CD4-positive, alpha-beta T cell (primary cell): ENCODE data around the gene PDE4B. TPM values are rescaled to one million over a fixed set of nuclear protein-coding genes. Genes with fewer than 3 reads are reported as not detected.

Source experiments
- ATAC-seq: fragments of 200-7000 bp; cut with Tn5 transposase; one replicate; pipeline ENCODE4 v1.10.0; 2022; ENCODE audit warnings: mild to moderate bottlenecking; ENCODE audit not compliant: poor library complexity
- CTCF ChIA-PET: fragments of 350-600 bp; sonication (Branson Sonifier 250); formaldehyde crosslinking; loops from one replicate; lab custom pipeline; 2021; ENCODE audit warnings: antibody characterized with exemption, inconsistent platforms; lab: Charles Lee
- POLR2A ChIA-PET: fragments of 350-600 bp; sonication (Branson Sonifier 250); formaldehyde crosslinking; loops from one replicate; lab custom pipeline; 2021; ENCODE audit warnings: antibody characterized with exemption, inconsistent platforms; lab: Charles Lee
- DNase-seq, 14 experiments: peaks; one replicate each; pipeline ENCODE4 v3.0.0-alpha.2; 2013 to 2020; ENCODE audit warnings: mixed read lengths in 2 of 14
- H3K27ac ChIP-seq, 2 donors: one replicate each; pipeline versions ENCODE4 v1.5.1 to v1.7.0; 2013; ENCODE audit warnings: low read length in 2 of 2, low read depth in 1 of 2, mild to moderate bottlenecking in 1 of 2
- H3K27me3 ChIP-seq, 2 experiments: 1 replicate in 1 of 2; 2 replicates in 1 of 2; pipeline versions ENCODE4 v1.6.1 to v1.7.0; 2013; ENCODE audit warnings: low read length in 2 of 2, control low read depth in 1 of 2, mild to moderate bottlenecking in 1 of 2, moderate library complexity in 1 of 2; ENCODE audit not compliant: insufficient read depth in 2 of 2, control insufficient read depth in 1 of 2
- H3K36me3 ChIP-seq: one replicate; pipeline ENCODE4 v1.6.1; 2013; ENCODE audit warnings: low read length, control low read depth; ENCODE audit not compliant: insufficient read depth
- H3K4me1 ChIP-seq: one replicate; pipeline ENCODE4 v1.6.1; 2013; ENCODE audit warnings: low read length, control low read depth; ENCODE audit not compliant: insufficient read depth
- H3K4me3 ChIP-seq: one replicate; pipeline ENCODE4 v1.5.1; 2013; ENCODE audit warnings: mild to moderate bottlenecking, low read length, moderate library complexity
- H3K9me3 ChIP-seq, 2 experiments: 1 replicate in 1 of 2; 2 replicates in 1 of 2; pipeline versions ENCODE4 v1.6.1 to v1.7.0; 2013; ENCODE audit warnings: low read length in 2 of 2, mild to moderate bottlenecking in 2 of 2, control low read depth in 1 of 2, moderate library complexity in 1 of 2; ENCODE audit not compliant: control insufficient read depth in 1 of 2, insufficient read depth in 1 of 2
- H3K27ac Mint-ChIP-seq: one replicate; pipeline ENCODE4 v1.8.0; 2020; ENCODE audit warnings: mixed read lengths
- H3K27me3 Mint-ChIP-seq: one replicate; pipeline ENCODE4 v1.8.0; 2021; ENCODE audit warnings: mixed read lengths
- H3K36me3 Mint-ChIP-seq: one replicate; pipeline ENCODE4 v1.8.0; 2021; ENCODE audit warnings: low read depth, mixed read lengths
- H3K4me1 Mint-ChIP-seq: one replicate; pipeline ENCODE4 v1.8.0; 2021; ENCODE audit warnings: low read depth, mixed read lengths
- H3K4me3 Mint-ChIP-seq: one replicate; pipeline ENCODE4 v1.8.0; 2020; ENCODE audit warnings: mild to moderate bottlenecking, mixed read lengths
- H3K9me3 Mint-ChIP-seq: one replicate; pipeline ENCODE4 v1.8.0; 2020; ENCODE audit warnings: mixed read lengths
- CTCF ChIP-seq: fragments of 200-600 bp; IDR thresholded peaks from one replicate; pipeline ENCODE4 v1.8.0; 2022; ENCODE audit warnings: antibody characterized with exemption, mild to moderate bottlenecking
- intact Hi-C, 2 experiments: fragments of 100-400 bp; cut with DNase I in 1 of 2; cut with micrococcal nuclease in 1 of 2; formaldehyde crosslinking; loops; one replicate each; pipeline versions ENCODE4 v1.15.1 to v1.9.0; 2023 to 2025; cut with DNase I, micrococcal nuclease
- total RNA-seq, 174 experiments: library from RNA in 2 of 174; stranded (reverse) in 2 of 174; gene quantifications; one replicate each; pipeline ENCODE4 v1.2.3 and lab custom pipeline; 2021 to 2026

Gene PDE4B
- total RNA-seq, 2 experiments from 2014 or later = 155 to 159 TPM

- Histone ChIP-seq H3K27ac (no peak overlapping the region), H3K36me3 (no peaks in the 10 kb centered on the region), H3K4me3 (no peak overlapping the region), H3K27me3 (no peaks in the 10 kb centered on the region), H3K4me1 (no peaks in the 10 kb centered on the region), H3K9me3 (no peaks in the 10 kb centered on the region)
- ATAC-seq = no peak
- no peaks in the 10 kb centered on the region for H3K27me3 Mint-ChIP-seq
- ChIA-PET CTCF (no interaction called here), POLR2A (no interaction called here)
- DNase-seq = no peak
- no peak for TF ChIP-seq CTCF
- no peaks in the 10 kb centered on the region for H3K4me1 Mint-ChIP-seq
- no peak overlapping the region for H3K27ac Mint-ChIP-seq
- H3K36me3 Mint-ChIP-seq = no peaks in the 10 kb centered on the region
- no peak overlapping the region for H3K4me3 Mint-ChIP-seq
- no peaks in the 10 kb centered on the region for H3K9me3 Mint-ChIP-seq
- intact Hi-C loops = no loop called here
These were observed 160.0 kb downstream of the PDE4B start for GRCh38 chr1:65952696-65953095.

- ATAC-seq (no peak), DNase-seq (no peak)
- Histone ChIP-seq H3K9me3 (no peaks in the 10 kb centered on the region), H3K27me3 (no peaks in the 10 kb centered on the region), H3K27ac (no peak overlapping the region), H3K4me3 (no peak overlapping the region), H3K4me1 (no peaks in the 10 kb centered on the region), H3K36me3 (no peaks in the 10 kb centered on the region)
- intact Hi-C loops = no loop called here
- H3K4me1 Mint-ChIP-seq = no peaks in the 10 kb centered on the region
- H3K27ac Mint-ChIP-seq = no peak overlapping the region
- H3K36me3 Mint-ChIP-seq = no peaks in the 10 kb centered on the region
- POLR2A ChIA-PET = no interaction called here
- H3K27me3 Mint-ChIP-seq = no peaks in the 10 kb centered on the region
- no peak for TF ChIP-seq CTCF
- no peaks in the 10 kb centered on the region for H3K9me3 Mint-ChIP-seq
- CTCF ChIA-PET = no interaction called here
- H3K4me3 Mint-ChIP-seq = no peak overlapping the region
These were observed 160.5 kb downstream of the PDE4B start for GRCh38 chr1:65953170-65953569.

GRCh38 chr1:65955071-65955470 is 162.4 kb downstream of the PDE4B start:
- DNase-seq (no peak), ATAC-seq (no peak)
- H3K27ac Mint-ChIP-seq = no peak overlapping the region
- H3K36me3 Mint-ChIP-seq = no peaks in the 10 kb centered on the region
- H3K4me3 Mint-ChIP-seq = no peak overlapping the region
- no peaks in the 10 kb centered on the region for H3K4me1 ChIP-seq
- no peak for TF ChIP-seq CTCF
- peaks cover 0 to 4% of the 10 kb centered on the region in 2 experiments for H3K27me3 ChIP-seq
- ChIA-PET POLR2A (no interaction called here), CTCF (interaction anchor here (1.6 to 3.6 kb wide), 2 partner anchors 10 to 491 kb away, joined by 4 to 25 read pairs; no protein-coding TSS in a partner anchor)
- H3K27ac ChIP-seq = no peak overlapping the region
- H3K4me1 Mint-ChIP-seq = no peaks in the 10 kb centered on the region
- H3K9me3 Mint-ChIP-seq = no peaks in the 10 kb centered on the region
- no peaks in the 10 kb centered on the region for H3K36me3 ChIP-seq
- H3K27me3 Mint-ChIP-seq = no peaks in the 10 kb centered on the region
- H3K9me3 ChIP-seq = no peaks in the 10 kb centered on the region
- no peak overlapping the region for H3K4me3 ChIP-seq
- intact Hi-C loops = loop anchor here in 1 of 2 experiments (5.0 kb wide), 1 partner anchor 772 kb away; no protein-coding TSS in a partner anchor
